ENCODE measurements around the gene PIGB. TPM values are rescaled to one million over a fixed set of nuclear protein-coding genes. Genes with fewer than 3 reads are reported as not detected.
"Not testable (repeated sequence)": the region's sequence is repeated elsewhere in the genome, so short reads cannot be mapped to it uniquely, and the experiment has no call there.

Gene PIGB
- total RNA-seq, 1 experiment from 2014 or later = 19.3 TPM

DNA sequence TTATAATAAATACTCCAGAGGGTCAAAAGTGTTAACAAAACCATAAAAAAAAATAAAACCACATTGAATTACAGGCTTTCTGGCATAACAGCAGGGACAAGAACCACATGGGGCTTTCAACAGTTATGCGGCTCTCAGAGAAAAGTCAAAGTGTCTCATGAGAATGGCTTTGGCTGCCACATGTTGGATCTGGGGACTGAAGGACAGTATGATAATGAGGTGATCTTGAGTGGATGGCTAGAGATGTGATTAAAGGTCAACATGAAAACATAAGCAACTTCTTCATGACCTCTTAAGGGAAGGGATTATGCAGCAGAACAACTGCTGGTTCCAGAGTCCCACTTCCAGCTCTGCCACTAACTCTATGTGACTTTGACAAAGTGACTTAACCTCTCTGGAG, 34.6 kb upstream of the PIGB start:
- H3K9me3 ChIP-seq (ENCODE audit: control insufficient read depth, insufficient read depth, low read depth, low read length) = no peaks in the 10 kb centered on the region
- H3K27ac ChIP-seq (ENCODE audit: low read length) = no peak overlapping the region
- no peaks in the 10 kb centered on the region for H3K36me3 ChIP-seq (ENCODE audit: control insufficient read depth, insufficient read depth, low read length)
- H3K27me3 ChIP-seq (ENCODE audit: control insufficient read depth, insufficient read depth, low read length) = no peaks in the 10 kb centered on the region
- H3K4me1 ChIP-seq (ENCODE audit: control insufficient read depth, insufficient read depth, low read length) = no peaks in the 10 kb centered on the region
- ChIA-PET CTCF (no interaction called here), POLR2A (no interaction called here)
- TF ChIP-seq POLR2AphosphoS5 (IDR thresholded peaks at IDR 0.05; ENCODE audit: low read depth, low read length) (no peak), TCF7L2 (IDR thresholded peaks at IDR 0.05; ENCODE audit: low read depth, low read length) (no peak), SIN3A (IDR thresholded peaks at IDR 0.05; ENCODE audit: borderline replicate concordance, insufficient read depth, low read depth, low read length) (no peak)
- TF ChIP-seq, protein P1, sequence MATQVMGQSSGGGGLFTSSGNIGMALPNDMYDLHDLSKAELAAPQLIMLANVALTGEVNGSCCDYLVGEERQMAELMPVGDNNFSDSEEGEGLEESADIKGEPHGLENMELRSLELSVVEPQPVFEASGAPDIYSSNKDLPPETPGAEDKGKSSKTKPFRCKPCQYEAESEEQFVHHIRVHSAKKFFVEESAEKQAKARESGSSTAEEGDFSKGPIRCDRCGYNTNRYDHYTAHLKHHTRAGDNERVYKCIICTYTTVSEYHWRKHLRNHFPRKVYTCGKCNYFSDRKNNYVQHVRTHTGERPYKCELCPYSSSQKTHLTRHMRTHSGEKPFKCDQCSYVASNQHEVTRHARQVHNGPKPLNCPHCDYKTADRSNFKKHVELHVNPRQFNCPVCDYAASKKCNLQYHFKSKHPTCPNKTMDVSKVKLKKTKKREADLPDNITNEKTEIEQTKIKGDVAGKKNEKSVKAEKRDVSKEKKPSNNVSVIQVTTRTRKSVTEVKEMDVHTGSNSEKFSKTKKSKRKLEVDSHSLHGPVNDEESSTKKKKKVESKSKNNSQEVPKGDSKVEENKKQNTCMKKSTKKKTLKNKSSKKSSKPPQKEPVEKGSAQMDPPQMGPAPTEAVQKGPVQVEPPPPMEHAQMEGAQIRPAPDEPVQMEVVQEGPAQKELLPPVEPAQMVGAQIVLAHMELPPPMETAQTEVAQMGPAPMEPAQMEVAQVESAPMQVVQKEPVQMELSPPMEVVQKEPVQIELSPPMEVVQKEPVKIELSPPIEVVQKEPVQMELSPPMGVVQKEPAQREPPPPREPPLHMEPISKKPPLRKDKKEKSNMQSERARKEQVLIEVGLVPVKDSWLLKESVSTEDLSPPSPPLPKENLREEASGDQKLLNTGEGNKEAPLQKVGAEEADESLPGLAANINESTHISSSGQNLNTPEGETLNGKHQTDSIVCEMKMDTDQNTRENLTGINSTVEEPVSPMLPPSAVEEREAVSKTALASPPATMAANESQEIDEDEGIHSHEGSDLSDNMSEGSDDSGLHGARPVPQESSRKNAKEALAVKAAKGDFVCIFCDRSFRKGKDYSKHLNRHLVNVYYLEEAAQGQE (IDR thresholded peaks at IDR 0.05; ENCODE audit: insufficient read depth in 1 of 2, low read depth in 2 of 2, low read length in 1 of 2) = no peak
- TF ChIP-seq, protein P2, sequence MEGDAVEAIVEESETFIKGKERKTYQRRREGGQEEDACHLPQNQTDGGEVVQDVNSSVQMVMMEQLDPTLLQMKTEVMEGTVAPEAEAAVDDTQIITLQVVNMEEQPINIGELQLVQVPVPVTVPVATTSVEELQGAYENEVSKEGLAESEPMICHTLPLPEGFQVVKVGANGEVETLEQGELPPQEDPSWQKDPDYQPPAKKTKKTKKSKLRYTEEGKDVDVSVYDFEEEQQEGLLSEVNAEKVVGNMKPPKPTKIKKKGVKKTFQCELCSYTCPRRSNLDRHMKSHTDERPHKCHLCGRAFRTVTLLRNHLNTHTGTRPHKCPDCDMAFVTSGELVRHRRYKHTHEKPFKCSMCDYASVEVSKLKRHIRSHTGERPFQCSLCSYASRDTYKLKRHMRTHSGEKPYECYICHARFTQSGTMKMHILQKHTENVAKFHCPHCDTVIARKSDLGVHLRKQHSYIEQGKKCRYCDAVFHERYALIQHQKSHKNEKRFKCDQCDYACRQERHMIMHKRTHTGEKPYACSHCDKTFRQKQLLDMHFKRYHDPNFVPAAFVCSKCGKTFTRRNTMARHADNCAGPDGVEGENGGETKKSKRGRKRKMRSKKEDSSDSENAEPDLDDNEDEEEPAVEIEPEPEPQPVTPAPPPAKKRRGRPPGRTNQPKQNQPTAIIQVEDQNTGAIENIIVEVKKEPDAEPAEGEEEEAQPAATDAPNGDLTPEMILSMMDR (IDR thresholded peaks at IDR 0.05) = no peak
- in situ Hi-C loops (cut with HindIII; ENCODE audit: low pct_unique_long_range_greater_than_20kb, low sequenced_read_pairs) (no loop called here), intact Hi-C loops (cut with micrococcal nuclease; ENCODE audit: unreplicated experiment) (no loop called here)
- ATAC-seq (no peak), DNase-seq (ENCODE audit: low read depth, low spot score) (no peak)
- no peak overlapping the region for H3K4me3 ChIP-seq (ENCODE audit: low read depth in 2 of 2, low read length in 2 of 2)
- no TSS peak for BruUV-seq (replicated peaks)

GRCh38 chr15:55286442-55287189, 32.4 kb upstream of the PIGB start:
- H3K4me1 ChIP-seq (ENCODE audit: control insufficient read depth, insufficient read depth, low read length); H3K4me3 ChIP-seq (ENCODE audit: low read depth in 2 of 2, low read length in 2 of 2); BruUV-seq (replicated peaks); DNase-seq (ENCODE audit: low read depth, low spot score); ATAC-seq; H3K27ac ChIP-seq (ENCODE audit: low read length); H3K27me3 ChIP-seq (ENCODE audit: control insufficient read depth, insufficient read depth, low read length); in situ Hi-C loops (cut with HindIII; ENCODE audit: low pct_unique_long_range_greater_than_20kb, low sequenced_read_pairs); intact Hi-C loops (cut with micrococcal nuclease; ENCODE audit: unreplicated experiment); H3K9me3 ChIP-seq (ENCODE audit: control insufficient read depth, insufficient read depth, low read depth, low read length); CTCF ChIA-PET; POLR2A ChIA-PET; H3K36me3 ChIP-seq (ENCODE audit: control insufficient read depth, insufficient read depth, low read length): not testable (repeated sequence)

- H3K4me3 ChIP-seq (ENCODE audit: low read depth in 2 of 2, low read length in 2 of 2) = no peak overlapping the region
- no peak for DNase-seq (ENCODE audit: low read depth, low spot score)
- CTCF ChIA-PET = no interaction called here
- TF ChIP-seq, protein P2 (IDR thresholded peaks at IDR 0.05) = no peak
- TF ChIP-seq, protein P1 (IDR thresholded peaks at IDR 0.05; ENCODE audit: insufficient read depth in 1 of 2, low read depth in 2 of 2, low read length in 1 of 2) = no peak
- TF ChIP-seq SIN3A (IDR thresholded peaks at IDR 0.05; ENCODE audit: borderline replicate concordance, insufficient read depth, low read depth, low read length) (no peak), POLR2AphosphoS5 (IDR thresholded peaks at IDR 0.05; ENCODE audit: low read depth, low read length) (no peak), TCF7L2 (IDR thresholded peaks at IDR 0.05; ENCODE audit: low read depth, low read length) (no peak)
- TSS peak; percentile 71 for BruUV-seq (replicated peaks)
- no peak for ATAC-seq
- intact Hi-C loops (cut with micrococcal nuclease; ENCODE audit: unreplicated experiment) = no loop called here
- in situ Hi-C loops (cut with HindIII; ENCODE audit: low pct_unique_long_range_greater_than_20kb, low sequenced_read_pairs) = no loop called here
- H3K4me1 ChIP-seq (ENCODE audit: control insufficient read depth, insufficient read depth, low read length) = peaks cover 4% of the 10 kb centered on the region; the same call in 1 of the 2 replicates
- POLR2A ChIA-PET = interaction anchor here (0.6 kb wide), 1 partner anchor 43 kb away, joined by 3 read pairs; no protein-coding TSS in a partner anchor
- no peaks in the 10 kb centered on the region for H3K9me3 ChIP-seq (ENCODE audit: control insufficient read depth, insufficient read depth, low read depth, low read length)
- H3K27me3 ChIP-seq (ENCODE audit: control insufficient read depth, insufficient read depth, low read length) = no peaks in the 10 kb centered on the region
- no peak overlapping the region for H3K27ac ChIP-seq (ENCODE audit: low read length)
- no peaks in the 10 kb centered on the region for H3K36me3 ChIP-seq (ENCODE audit: control insufficient read depth, insufficient read depth, low read length)
Measured at GRCh38 chr15:55288006-55288717, 30.9 kb upstream of the PIGB start.
